Ascending aorta (tissue), 2 donors: Measurements from ENCODE around the gene SWI5. TPM values are rescaled to one million over a fixed set of nuclear protein-coding genes. Genes with fewer than 3 reads are reported as not detected.

Source experiments
- DNase-seq, 2 donors: peaks; one replicate each; pipeline ENCODE4 v3.0.0-alpha.2; 2019; ENCODE audit warnings: low spot score in 2 of 2
- H3K27ac ChIP-seq, 2 donors: fragments of 200-600 bp; sonication (generic); one replicate each; pipeline ENCODE4 v1.5.1; 2016 to 2017; ENCODE audit warnings: mild to moderate bottlenecking in 1 of 2
- H3K27me3 ChIP-seq: fragments of 200-600 bp; sonication (generic); one replicate; pipeline ENCODE4 v1.5.1; 2017
- H3K36me3 ChIP-seq, 2 donors: fragments of 200-600 bp; sonication (generic); one replicate each; pipeline ENCODE4 v1.5.1; 2016
- H3K4me1 ChIP-seq, 2 donors: fragments of 200-600 bp; sonication (generic); one replicate each; pipeline ENCODE4 v1.5.1; 2016 to 2017; ENCODE audit warnings: mild to moderate bottlenecking in 1 of 2
- H3K4me3 ChIP-seq, 2 donors: fragments of 200-600 bp; sonication (generic); one replicate each; pipeline ENCODE4 v1.5.1; 2016 to 2017; ENCODE audit warnings: mild to moderate bottlenecking in 1 of 2
- H3K9me3 ChIP-seq, 2 donors: fragments of 200-600 bp; sonication (generic); one replicate each; pipeline ENCODE4 v1.5.1; 2016
- intact Hi-C: fragments of 100-400 bp; cut with DNase I; formaldehyde crosslinking; loops from one replicate; pipeline ENCODE4 v1.15.1; 2023
- total RNA-seq: library from RNA; depleted of rRNA; stranded (reverse); fragments of >200 nt; gene quantifications from one replicate; pipeline ENCODE4 v1.1.0, GENCODE V29; 2016
- TF ChIP-seq, protein P1 (sequence below), 3 experiments: fragments of 200-600 bp in 2 of 3; fragments of 450-650 bp in 1 of 3; sonication (generic) in 2 of 3; IDR thresholded peaks; one replicate each; pipeline ENCODE4 v1.5.1; 2016 to 2019; ENCODE audit warnings: antibody characterized with exemption in 3 of 3, mild to moderate bottlenecking in 1 of 3, moderate library complexity in 1 of 3

The SWI5 gene
- total RNA-seq, 1 donor from 2014 or later, result 1.8 TPM

DNA sequence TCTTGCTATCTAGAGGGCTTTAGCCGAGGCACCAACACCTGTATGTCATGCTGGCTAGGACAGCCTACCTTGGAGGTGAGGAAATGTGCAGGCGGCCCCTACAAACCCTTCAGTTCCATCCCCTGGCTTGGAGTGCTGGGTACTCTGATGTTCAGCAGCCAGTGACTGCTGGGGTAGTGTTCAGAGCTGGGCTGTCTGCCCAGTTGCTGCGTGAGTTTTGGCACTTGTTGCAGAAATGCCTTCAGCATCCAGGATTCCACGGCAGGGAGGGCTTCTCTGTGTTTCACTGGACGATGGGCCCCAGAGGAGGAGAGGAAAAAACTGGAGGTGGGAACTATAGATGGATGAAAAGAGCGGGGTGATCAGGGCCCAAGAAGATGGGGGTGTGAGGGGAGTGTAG is 10.4 kb downstream of the SWI5 start:
- Histone ChIP-seq H3K27me3 (no peaks in the 10 kb centered on the region), H3K4me3 (no peak overlapping the region), H3K36me3 (peaks cover 12 to 28% of the 10 kb centered on the region in 2 donors), H3K4me1 (no peaks in the 10 kb centered on the region), H3K9me3 (no peaks in the 10 kb centered on the region), H3K27ac (no peak overlapping the region)
- no peak for DNase-seq
- TF ChIP-seq, protein P1, sequence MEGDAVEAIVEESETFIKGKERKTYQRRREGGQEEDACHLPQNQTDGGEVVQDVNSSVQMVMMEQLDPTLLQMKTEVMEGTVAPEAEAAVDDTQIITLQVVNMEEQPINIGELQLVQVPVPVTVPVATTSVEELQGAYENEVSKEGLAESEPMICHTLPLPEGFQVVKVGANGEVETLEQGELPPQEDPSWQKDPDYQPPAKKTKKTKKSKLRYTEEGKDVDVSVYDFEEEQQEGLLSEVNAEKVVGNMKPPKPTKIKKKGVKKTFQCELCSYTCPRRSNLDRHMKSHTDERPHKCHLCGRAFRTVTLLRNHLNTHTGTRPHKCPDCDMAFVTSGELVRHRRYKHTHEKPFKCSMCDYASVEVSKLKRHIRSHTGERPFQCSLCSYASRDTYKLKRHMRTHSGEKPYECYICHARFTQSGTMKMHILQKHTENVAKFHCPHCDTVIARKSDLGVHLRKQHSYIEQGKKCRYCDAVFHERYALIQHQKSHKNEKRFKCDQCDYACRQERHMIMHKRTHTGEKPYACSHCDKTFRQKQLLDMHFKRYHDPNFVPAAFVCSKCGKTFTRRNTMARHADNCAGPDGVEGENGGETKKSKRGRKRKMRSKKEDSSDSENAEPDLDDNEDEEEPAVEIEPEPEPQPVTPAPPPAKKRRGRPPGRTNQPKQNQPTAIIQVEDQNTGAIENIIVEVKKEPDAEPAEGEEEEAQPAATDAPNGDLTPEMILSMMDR (IDR thresholded peaks at IDR 0.05), result no peak
- intact Hi-C loops, result no loop called here

DNA sequence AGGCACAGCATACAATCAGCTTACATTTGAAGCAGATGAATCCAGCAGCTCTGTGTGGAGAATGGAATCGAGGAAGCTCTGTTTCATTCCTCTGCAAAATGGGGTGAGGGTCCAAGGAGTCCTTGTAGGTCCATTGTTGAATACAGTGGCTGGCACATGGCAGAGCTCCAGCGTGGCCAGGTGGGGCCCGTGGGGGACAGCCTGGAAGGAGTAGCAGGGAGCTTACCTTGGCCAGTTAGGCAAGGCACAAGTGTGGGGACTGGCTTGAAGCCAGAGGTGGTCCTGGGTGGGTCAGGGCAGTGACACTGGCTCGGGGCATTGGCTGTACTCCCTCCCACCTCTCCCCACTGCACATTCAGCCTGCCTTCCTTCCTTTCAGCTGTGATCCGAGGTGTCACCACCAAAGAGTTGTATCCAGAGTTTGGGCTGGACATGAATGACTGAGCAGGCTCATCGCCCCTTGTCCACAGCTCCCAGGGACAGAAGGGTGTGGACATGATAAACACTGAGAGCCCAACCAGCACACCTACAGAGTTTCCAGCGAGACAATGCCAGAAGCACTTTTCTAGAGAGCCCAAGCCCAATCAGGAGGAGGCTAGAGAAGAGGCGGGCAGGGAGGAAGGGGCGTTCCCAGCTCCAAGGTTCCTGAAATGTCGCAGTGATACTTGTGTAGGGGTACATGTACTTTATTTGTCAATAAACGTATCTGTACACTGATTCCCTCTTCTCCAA is 12.4 kb downstream of the SWI5 start:
- H3K27me3 ChIP-seq, result no peaks in the 10 kb centered on the region
- H3K27ac ChIP-seq, result no peak overlapping the region
- TF ChIP-seq, protein P1 (IDR thresholded peaks at IDR 0.05), result no peak
- H3K4me3 ChIP-seq, result no peak overlapping the region
- H3K4me1 ChIP-seq, result no peaks in the 10 kb centered on the region
- H3K36me3 ChIP-seq, result peaks cover 12 to 28% of the 10 kb centered on the region in 2 donors
- no peak for DNase-seq
- H3K9me3 ChIP-seq, result no peaks in the 10 kb centered on the region
- intact Hi-C loops, result no loop called here

DNA sequence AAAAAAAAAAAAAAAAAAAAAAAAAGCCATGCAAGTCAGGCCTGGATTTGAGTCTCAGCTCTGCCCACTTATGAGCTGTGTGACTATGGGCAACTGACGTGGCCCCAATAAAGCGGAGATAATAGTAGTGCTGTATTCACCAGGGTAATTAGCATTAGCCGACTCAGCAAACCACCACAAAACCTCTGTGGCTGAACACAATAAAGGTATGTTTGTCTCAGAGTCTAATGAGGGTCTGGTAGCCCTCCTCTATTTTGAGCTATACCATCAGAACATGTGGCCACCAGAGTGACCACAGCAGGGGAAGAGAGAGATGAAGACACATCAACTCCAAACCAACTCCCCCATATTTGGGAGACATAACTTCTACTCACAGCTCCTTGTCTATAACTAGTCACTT is 15.9 kb downstream of the SWI5 start:
- intact Hi-C loops, result no loop called here
- no peak for DNase-seq
- Histone ChIP-seq H3K27me3 (no peaks in the 10 kb centered on the region), H3K27ac (no peak overlapping the region), H3K9me3 (no peaks in the 10 kb centered on the region), H3K4me1 (no peaks in the 10 kb centered on the region), H3K36me3 (peaks cover 7 to 11% of the 10 kb centered on the region in 2 donors), H3K4me3 (no peak overlapping the region)
- TF ChIP-seq, protein P1 (IDR thresholded peaks at IDR 0.05), result no peak

DNA sequence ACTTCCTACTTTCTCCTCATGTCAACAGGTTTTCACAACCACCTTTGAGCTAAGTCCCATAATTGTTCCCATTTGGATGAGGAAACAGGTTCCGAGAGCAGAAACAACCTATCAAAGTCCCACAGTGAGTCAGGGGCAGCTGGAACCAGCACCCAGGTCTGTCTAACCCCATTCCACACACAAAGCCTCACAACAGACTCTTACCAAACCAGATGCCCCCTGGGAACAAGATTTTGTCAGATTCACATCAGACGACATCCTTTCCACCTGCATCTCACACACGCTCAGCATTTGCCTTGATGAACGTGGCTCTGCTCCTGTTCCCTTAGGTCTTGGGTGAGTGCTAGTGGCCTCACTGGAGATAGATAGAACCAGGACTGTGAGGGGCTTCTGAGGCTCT is 17.0 kb downstream of the SWI5 start:
- H3K4me1 ChIP-seq, result no peaks in the 10 kb centered on the region
- TF ChIP-seq, protein P1 (IDR thresholded peaks at IDR 0.05), result no peak
- no peaks in the 10 kb centered on the region for H3K9me3 ChIP-seq
- H3K27ac ChIP-seq, result no peak overlapping the region
- DNase-seq, result no peak
- H3K36me3 ChIP-seq, result peaks cover 7% of the 10 kb centered on the region in 2 donors
- no peak overlapping the region for H3K4me3 ChIP-seq
- intact Hi-C loops, result no loop called here
- no peaks in the 10 kb centered on the region for H3K27me3 ChIP-seq

DNA sequence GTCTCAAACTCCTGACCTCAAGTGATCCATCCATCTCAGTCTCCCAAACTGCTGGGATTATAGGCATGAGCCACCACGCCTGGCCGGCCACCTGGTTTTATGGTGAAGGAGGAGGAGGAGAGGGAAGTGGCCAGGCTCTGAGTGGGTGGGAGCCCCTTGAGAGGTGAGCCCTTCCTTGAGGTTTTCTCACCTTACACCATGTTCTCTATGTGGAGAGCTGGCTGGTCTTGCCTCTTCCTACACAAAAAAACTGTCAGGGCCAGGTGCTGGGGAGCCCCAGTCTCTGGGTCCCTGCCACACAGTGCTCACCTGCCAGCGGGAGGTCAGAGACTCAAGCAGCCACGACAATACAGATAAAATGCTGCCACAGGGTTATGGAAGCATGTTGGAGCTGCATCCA is 18.1 kb downstream of the SWI5 start:
- intact Hi-C loops, result no loop called here
- H3K27ac ChIP-seq, result no peak overlapping the region
- TF ChIP-seq, protein P1 (IDR thresholded peaks at IDR 0.05), result no peak
- no peaks in the 10 kb centered on the region for H3K36me3 ChIP-seq
- no peaks in the 10 kb centered on the region for H3K4me1 ChIP-seq
- H3K9me3 ChIP-seq, result no peaks in the 10 kb centered on the region
- DNase-seq, result no peak
- no peak overlapping the region for H3K4me3 ChIP-seq
- H3K27me3 ChIP-seq, result no peaks in the 10 kb centered on the region
